ENCODE measurements around the gene EFCAB6. TPM values are rescaled to one million over a fixed set of nuclear protein-coding genes. Genes with fewer than 3 reads are reported as not detected.

Gene EFCAB6
- total and polyA plus RNA-seq, 10 of the 15 experiments (the other 5 are each of a cell fraction or from before 2014, with no cell fraction given) = 0.05 to 0.42 (median 0.19) TPM

DNA sequence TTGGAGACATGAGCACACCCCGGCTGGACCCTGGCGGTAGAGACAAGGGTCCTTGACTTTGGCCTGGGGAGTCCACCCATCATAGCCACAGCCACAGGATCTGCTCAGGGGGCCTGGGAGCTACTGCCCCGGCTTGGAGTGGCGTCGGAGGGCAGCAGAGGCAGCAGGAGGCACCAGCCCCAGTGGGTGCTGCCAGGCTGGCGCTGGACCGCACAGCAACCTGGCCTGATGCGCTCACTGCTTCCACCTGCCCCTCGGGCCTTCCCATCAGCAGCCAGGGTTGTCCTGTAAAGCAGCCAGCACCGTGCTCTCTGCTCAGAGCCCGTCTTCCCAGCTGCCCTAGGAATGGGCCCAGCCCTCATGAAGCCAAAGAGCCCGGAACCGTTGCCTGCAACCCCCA, 28.3 kb upstream of the EFCAB6 start:
- no peak for ATAC-seq
- no peaks in the 10 kb centered on the region for H3K79me2 ChIP-seq (ENCODE audit: control insufficient read depth, insufficient read depth, low read length)
- H2AFZ ChIP-seq (ENCODE audit: control insufficient read depth, low read depth, low read length) = no peak overlapping the region
- no peaks in the 10 kb centered on the region for H3K36me3 ChIP-seq (ENCODE audit: control insufficient read depth in 2 of 2, insufficient read depth in 2 of 2, low read length in 1 of 2)
- H3K4me3 ChIP-seq = no peak overlapping the region
- BruUV-seq (replicated peaks) = no TSS peak
- H3K27me3 ChIP-seq (replicated peaks in 1 of 2; ENCODE audit: control insufficient read depth in 2 of 2, insufficient read depth in 2 of 2, low read length in 1 of 2) = peaks cover 3% of the 10 kb centered on the region in 2 experiments; a peak in 3 of 4 replicates
- RAD21 ChIA-PET (ENCODE audit: unreplicated experiment) = no interaction called here
- no peaks in the 10 kb centered on the region for H3K4me1 ChIP-seq (ENCODE audit: control insufficient read depth, insufficient read depth, low read length)
- SMC1A ChIA-PET (ENCODE audit: uncharacterized antibody, unreplicated experiment) = no interaction called here
- CTCF ChIA-PET = no interaction called here
- no peaks in the 10 kb centered on the region for H4K20me1 ChIP-seq (ENCODE audit: control insufficient read depth, insufficient read depth)
- H3K9ac ChIP-seq (ENCODE audit: control insufficient read depth, insufficient read depth, low read length) = no peak overlapping the region
- H3K27ac ChIP-seq (ENCODE audit: control insufficient read depth, insufficient read depth) = no peak overlapping the region
- POLR2A ChIA-PET = no interaction called here
- in situ Hi-C loops (cut with MboI) (no loop called here), intact Hi-C loops (cut with micrococcal nuclease; ENCODE audit: unreplicated experiment) (no loop called here)
- H3K9me3 ChIP-seq (replicated peaks; ENCODE audit: control insufficient read depth, insufficient read depth, low read length) = no peaks in the 10 kb centered on the region
- DNase-seq (ENCODE audit: low read depth, low spot score) = no peak
- no peak overlapping the region for H3K4me2 ChIP-seq (ENCODE audit: control insufficient read depth, insufficient read depth)
- 41% methylated on average over 13 of the region's 13 CpGs for WGBS (ENCODE audit: insufficient coverage, insufficient replicate concordance, low lambda C conversion rate, missing lambda C conversion rate)
- FAIRE-seq = no peak
- TF ChIP-seq HDGF (IDR thresholded peaks at IDR 0.05) (no peak), CBX5 (IDR thresholded peaks at IDR 0.05; ENCODE audit: low read depth) (no peak), SIX5 (IDR thresholded peaks at IDR 0.05; ENCODE audit: low read depth, low read length, severe bottlenecking) (no peak), KAT2A (conservative IDR thresholded peaks at IDR 0.05; ENCODE audit: control insufficient read depth, low read depth, low read length) (no peak), MXI1 (IDR thresholded peaks at IDR 0.05; ENCODE audit: low read depth, low read length) (no peak), ZNF274 (IDR thresholded peaks at IDR 0.05; ENCODE audit: insufficient read depth, insufficient read length) (no peak), GABPA (IDR thresholded peaks at IDR 0.05; ENCODE audit: low read depth) (no peak)
- TF ChIP-seq, protein P1, sequence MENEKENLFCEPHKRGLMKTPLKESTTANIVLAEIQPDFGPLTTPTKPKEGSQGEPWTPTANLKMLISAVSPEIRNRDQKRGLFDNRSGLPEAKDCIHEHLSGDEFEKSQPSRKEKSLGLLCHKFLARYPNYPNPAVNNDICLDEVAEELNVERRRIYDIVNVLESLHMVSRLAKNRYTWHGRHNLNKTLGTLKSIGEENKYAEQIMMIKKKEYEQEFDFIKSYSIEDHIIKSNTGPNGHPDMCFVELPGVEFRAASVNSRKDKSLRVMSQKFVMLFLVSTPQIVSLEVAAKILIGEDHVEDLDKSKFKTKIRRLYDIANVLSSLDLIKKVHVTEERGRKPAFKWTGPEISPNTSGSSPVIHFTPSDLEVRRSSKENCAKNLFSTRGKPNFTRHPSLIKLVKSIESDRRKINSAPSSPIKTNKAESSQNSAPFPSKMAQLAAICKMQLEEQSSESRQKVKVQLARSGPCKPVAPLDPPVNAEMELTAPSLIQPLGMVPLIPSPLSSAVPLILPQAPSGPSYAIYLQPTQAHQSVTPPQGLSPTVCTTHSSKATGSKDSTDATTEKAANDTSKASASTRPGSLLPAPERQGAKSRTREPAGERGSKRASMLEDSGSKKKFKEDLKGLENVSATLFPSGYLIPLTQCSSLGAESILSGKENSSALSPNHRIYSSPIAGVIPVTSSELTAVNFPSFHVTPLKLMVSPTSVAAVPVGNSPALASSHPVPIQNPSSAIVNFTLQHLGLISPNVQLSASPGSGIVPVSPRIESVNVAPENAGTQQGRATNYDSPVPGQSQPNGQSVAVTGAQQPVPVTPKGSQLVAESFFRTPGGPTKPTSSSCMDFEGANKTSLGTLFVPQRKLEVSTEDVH (IDR thresholded peaks at IDR 0.05; ENCODE audit: low read depth, partially characterized antibody) = no peak
- TF ChIP-seq, protein P2, sequence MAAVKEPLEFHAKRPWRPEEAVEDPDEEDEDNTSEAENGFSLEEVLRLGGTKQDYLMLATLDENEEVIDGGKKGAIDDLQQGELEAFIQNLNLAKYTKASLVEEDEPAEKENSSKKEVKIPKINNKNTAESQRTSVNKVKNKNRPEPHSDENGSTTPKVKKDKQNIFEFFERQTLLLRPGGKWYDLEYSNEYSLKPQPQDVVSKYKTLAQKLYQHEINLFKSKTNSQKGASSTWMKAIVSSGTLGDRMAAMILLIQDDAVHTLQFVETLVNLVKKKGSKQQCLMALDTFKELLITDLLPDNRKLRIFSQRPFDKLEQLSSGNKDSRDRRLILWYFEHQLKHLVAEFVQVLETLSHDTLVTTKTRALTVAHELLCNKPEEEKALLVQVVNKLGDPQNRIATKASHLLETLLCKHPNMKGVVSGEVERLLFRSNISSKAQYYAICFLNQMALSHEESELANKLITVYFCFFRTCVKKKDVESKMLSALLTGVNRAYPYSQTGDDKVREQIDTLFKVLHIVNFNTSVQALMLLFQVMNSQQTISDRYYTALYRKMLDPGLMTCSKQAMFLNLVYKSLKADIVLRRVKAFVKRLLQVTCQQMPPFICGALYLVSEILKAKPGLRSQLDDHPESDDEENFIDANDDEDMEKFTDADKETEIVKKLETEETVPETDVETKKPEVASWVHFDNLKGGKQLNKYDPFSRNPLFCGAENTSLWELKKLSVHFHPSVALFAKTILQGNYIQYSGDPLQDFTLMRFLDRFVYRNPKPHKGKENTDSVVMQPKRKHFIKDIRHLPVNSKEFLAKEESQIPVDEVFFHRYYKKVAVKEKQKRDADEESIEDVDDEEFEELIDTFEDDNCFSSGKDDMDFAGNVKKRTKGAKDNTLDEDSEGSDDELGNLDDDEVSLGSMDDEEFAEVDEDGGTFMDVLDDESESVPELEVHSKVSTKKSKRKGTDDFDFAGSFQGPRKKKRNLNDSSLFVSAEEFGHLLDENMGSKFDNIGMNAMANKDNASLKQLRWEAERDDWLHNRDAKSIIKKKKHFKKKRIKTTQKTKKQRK (IDR thresholded peaks at IDR 0.05; ENCODE audit: low read depth, low read length) = no peak
- TF ChIP-seq, protein P3, sequence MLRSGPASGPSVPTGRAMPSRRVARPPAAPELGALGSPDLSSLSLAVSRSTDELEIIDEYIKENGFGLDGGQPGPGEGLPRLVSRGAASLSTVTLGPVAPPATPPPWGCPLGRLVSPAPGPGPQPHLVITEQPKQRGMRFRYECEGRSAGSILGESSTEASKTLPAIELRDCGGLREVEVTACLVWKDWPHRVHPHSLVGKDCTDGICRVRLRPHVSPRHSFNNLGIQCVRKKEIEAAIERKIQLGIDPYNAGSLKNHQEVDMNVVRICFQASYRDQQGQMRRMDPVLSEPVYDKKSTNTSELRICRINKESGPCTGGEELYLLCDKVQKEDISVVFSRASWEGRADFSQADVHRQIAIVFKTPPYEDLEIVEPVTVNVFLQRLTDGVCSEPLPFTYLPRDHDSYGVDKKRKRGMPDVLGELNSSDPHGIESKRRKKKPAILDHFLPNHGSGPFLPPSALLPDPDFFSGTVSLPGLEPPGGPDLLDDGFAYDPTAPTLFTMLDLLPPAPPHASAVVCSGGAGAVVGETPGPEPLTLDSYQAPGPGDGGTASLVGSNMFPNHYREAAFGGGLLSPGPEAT (IDR thresholded peaks at IDR 0.05; ENCODE audit: low read depth) = no peak
- TF ChIP-seq, protein P4, sequence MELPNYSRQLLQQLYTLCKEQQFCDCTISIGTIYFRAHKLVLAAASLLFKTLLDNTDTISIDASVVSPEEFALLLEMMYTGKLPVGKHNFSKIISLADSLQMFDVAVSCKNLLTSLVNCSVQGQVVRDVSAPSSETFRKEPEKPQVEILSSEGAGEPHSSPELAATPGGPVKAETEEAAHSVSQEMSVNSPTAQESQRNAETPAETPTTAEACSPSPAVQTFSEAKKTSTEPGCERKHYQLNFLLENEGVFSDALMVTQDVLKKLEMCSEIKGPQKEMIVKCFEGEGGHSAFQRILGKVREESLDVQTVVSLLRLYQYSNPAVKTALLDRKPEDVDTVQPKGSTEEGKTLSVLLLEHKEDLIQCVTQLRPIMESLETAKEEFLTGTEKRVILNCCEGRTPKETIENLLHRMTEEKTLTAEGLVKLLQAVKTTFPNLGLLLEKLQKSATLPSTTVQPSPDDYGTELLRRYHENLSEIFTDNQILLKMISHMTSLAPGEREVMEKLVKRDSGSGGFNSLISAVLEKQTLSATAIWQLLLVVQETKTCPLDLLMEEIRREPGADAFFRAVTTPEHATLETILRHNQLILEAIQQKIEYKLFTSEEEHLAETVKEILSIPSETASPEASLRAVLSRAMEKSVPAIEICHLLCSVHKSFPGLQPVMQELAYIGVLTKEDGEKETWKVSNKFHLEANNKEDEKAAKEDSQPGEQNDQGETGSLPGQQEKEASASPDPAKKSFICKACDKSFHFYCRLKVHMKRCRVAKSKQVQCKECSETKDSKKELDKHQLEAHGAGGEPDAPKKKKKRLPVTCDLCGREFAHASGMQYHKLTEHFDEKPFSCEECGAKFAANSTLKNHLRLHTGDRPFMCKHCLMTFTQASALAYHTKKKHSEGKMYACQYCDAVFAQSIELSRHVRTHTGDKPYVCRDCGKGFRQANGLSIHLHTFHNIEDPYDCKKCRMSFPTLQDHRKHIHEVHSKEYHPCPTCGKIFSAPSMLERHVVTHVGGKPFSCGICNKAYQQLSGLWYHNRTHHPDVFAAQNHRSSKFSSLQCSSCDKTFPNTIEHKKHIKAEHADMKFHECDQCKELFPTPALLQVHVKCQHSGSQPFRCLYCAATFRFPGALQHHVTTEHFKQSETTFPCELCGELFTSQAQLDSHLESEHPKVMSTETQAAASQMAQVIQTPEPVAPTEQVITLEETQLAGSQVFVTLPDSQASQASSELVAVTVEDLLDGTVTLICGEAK (IDR thresholded peaks at IDR 0.05; ENCODE audit: borderline replicate concordance) = no peak

Measured in GM12878 (cell line).